GM12891 (cell line): ENCODE measurements around the gene STOML1.

Source experiments
- POLR2A ChIP-seq: IDR thresholded peaks from 2 replicates; pipeline ENCODE4 v1.6.1; 2011; ENCODE audit warnings: low read depth, low read length, control low read depth
- POLR2AphosphoS5 ChIP-seq: IDR thresholded peaks from 2 replicates; pipeline ENCODE4 v1.6.1; 2011; ENCODE audit warnings: low read depth, low read length, control low read depth
- SPI1 ChIP-seq: IDR thresholded peaks from 2 replicates; pipeline ENCODE4 v1.6.1; 2011; ENCODE audit warnings: low read depth, low read length, control low read depth
- TAF1 ChIP-seq: IDR thresholded peaks from 2 replicates; pipeline ENCODE4 v1.6.1; 2011; ENCODE audit warnings: low read depth, low read length, control low read depth

DNA sequence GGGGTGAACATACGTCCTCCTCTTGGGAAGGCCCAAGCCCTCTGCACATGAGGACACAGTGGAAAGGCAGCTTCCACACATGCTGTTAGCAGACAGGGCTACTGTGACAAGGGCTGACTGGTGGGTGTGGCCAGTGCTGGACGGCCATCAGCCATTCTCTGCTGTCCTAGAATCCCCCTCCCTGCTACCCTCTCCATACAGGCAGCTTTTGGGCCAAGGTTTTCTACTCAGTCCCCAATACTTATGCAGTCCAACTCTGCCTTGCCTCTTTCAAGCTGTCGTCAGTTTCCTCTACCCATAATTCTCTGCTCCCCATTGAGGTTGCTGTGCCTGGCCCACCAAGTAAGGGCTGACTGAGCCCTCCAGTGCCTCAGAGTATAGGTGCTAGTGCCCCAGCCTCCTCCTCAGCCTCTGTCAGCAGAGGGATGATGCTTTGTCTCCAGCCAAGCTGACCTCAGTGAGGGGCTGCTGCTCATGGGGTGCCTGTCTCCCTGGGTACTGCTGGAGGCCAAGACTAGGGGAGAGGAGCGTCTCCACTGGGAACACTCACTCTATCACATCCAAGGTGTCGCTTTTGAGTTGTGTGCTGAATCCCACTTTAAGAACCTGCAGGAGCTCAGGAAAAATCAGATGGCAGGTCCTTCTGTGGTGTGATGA lies 63.0 kb downstream of the STOML1 start:
- TF ChIP-seq POLR2A = no peak
- TF ChIP-seq TAF1 = no peak
- no peak for TF ChIP-seq POLR2AphosphoS5
- TF ChIP-seq SPI1 = no peak
